AG04449 (cell line): ENCODE results near the gene PGBD2.

Experiments used
- CTCF ChIA-PET: fragments of 350-600 bp; formaldehyde crosslinking; extraction: SDS; loops from one replicate; lab custom pipeline; 2021; ENCODE audit warnings: antibody characterized with exemption; lab: Yijun Ruan, JAX
- POLR2A ChIA-PET: fragments of 400-600, 350-600 bp; formaldehyde crosslinking; extraction: SDS; loops from one replicate; lab custom pipeline; 2020; ENCODE audit warnings: antibody characterized with exemption, inconsistent platforms; lab: Yijun Ruan, JAX
- DNase-seq: peaks from one replicate; pipeline ENCODE4 v3.0.0-alpha.2; 2010; ENCODE audit warnings: low read depth, low spot score
- H3K4me3 ChIP-seq: 2 replicates; pipeline ENCODE4 v1.5.1; 2011; ENCODE audit warnings: low read depth, mild to moderate bottlenecking, control low read depth, low read length
- TF ChIP-seq, protein P1 (sequence below): IDR thresholded peaks from one replicate; pipeline ENCODE4 v1.5.1; 2011; ENCODE audit warnings: mild to moderate bottlenecking, moderate library complexity, low read length, control low read depth, inconsistent platforms; ENCODE audit not compliant: insufficient read depth; ENCODE audit errors: missing control alignments

The PGBD2 gene

DNA sequence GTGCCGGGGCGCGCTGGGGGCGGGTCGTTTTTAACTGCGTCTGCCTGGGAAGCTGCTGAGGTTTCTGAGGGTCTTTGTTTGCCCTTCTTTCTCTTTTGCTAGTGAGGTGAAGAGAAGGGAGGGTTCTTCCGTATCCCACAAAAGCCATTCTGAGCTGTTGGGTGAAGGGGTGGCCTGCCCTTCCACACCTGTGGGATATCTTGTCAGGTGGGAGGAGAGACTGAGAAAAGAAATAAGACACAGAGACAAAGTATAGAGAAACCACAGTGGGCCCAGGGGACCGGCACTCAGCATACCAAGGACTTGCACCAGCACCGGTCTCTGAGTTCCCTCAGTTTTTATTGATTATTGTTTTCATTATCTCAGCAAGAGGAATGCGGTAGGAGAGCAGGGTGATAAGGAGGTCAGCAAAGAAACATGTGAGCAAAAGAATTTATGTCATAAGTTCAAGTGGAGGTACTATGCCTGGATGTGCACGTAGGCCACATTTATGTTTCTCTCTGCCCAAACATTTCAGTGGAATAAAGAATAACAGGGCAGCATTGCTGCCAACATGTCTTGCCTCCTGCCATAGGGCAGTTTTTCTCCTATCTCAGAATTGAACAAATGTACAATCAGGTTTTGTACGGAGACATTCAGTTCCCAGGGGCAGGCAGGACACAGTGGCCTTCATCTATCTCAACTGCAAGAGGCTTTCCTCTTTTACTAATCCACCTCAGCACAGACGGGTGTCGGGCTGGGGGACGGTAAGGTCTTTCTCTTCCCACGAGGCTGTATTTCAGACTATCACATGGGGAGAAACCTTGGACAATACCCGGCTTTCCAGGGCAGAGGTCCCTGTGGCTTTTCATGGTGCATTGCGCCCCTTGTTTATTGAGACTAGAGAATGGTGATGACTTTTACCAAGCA is 972 bp downstream of the PGBD2 start:
- DNase-seq, result no peak
- TF ChIP-seq, protein P1, sequence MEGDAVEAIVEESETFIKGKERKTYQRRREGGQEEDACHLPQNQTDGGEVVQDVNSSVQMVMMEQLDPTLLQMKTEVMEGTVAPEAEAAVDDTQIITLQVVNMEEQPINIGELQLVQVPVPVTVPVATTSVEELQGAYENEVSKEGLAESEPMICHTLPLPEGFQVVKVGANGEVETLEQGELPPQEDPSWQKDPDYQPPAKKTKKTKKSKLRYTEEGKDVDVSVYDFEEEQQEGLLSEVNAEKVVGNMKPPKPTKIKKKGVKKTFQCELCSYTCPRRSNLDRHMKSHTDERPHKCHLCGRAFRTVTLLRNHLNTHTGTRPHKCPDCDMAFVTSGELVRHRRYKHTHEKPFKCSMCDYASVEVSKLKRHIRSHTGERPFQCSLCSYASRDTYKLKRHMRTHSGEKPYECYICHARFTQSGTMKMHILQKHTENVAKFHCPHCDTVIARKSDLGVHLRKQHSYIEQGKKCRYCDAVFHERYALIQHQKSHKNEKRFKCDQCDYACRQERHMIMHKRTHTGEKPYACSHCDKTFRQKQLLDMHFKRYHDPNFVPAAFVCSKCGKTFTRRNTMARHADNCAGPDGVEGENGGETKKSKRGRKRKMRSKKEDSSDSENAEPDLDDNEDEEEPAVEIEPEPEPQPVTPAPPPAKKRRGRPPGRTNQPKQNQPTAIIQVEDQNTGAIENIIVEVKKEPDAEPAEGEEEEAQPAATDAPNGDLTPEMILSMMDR, result no peak
- POLR2A ChIA-PET, result interaction anchor here (0.5 to 1.3 kb wide), 3 partner anchors 21 to 48 kb away, joined by 3 read pairs; partner anchors contain the start of gene ZNF692
- CTCF ChIA-PET, result interaction anchor here (1.4 kb wide), 1 partner anchor 44 kb away, joined by 3 read pairs; no protein-coding TSS in a partner anchor
- H3K4me3 ChIP-seq, result peak overlapping the region; percentile 69

GRCh38 chr1:248910761-248911160 is 4.7 kb downstream of the PGBD2 start:
- DNase-seq, result no peak
- TF ChIP-seq, protein P1, result no peak
- H3K4me3 ChIP-seq, result no peak overlapping the region
- POLR2A ChIA-PET, result interaction anchor here (1.5 kb wide), 1 partner anchor 37 kb away, joined by 4 read pairs; no protein-coding TSS in a partner anchor
- CTCF ChIA-PET, result no interaction called here

GRCh38 chr1:248913933-248914332 is 7.9 kb downstream of the PGBD2 start:
- no peak overlapping the region for H3K4me3 ChIP-seq
- POLR2A ChIA-PET, result no interaction called here
- DNase-seq, result no peak
- TF ChIP-seq, protein P1, result no peak
- CTCF ChIA-PET, result interaction anchor here (1.5 kb wide), 1 partner anchor 10 kb away, joined by 7 read pairs; no protein-coding TSS in a partner anchor

GRCh38 chr1:248914796-248915381 is 8.9 kb downstream of the PGBD2 start:
- ChIA-PET CTCF (interaction anchor here (1.3 kb wide), 1 partner anchor 12 kb away, joined by 3 read pairs; no protein-coding TSS in a partner anchor), POLR2A (no interaction called here)
- TF ChIP-seq, protein P1, result no peak
- no peak for DNase-seq
- no peak overlapping the region for H3K4me3 ChIP-seq

GRCh38 chr1:248918131-248918530 is 12.1 kb downstream of the PGBD2 start:
- ChIA-PET POLR2A (no interaction called here), CTCF (no interaction called here)
- TF ChIP-seq, protein P1, result no peak
- no peak overlapping the region for H3K4me3 ChIP-seq
- DNase-seq, result no peak
